Body of pancreas (tissue), 4 donors: ENCODE data around the gene MBD2. TPM values are rescaled to one million over a fixed set of nuclear protein-coding genes. Genes with fewer than 3 reads are reported as not detected.

Source experiments
- ATAC-seq: fragments of 150-250 bp; one replicate; pipeline ENCODE4 v1.9.1; 2016
- DNase-seq, 4 donors: peaks; one replicate each; pipeline ENCODE4 v3.0.0-alpha.2; 2019
- H3K27ac ChIP-seq, 4 donors: fragments of 200-600 bp; sonication (generic); 1 replicate in 3 of 4; 2 replicates in 1 of 4; pipeline versions ENCODE4 v1.5.1 to v1.6.1; 2016 to 2019; ENCODE audit warnings: mild to moderate bottlenecking in 1 of 4, mixed read lengths in 1 of 4, moderate library complexity in 1 of 4
- H3K27me3 ChIP-seq, 2 donors: fragments of 200-600 bp; sonication (generic); one replicate each; pipeline ENCODE4 v1.6.0; 2016; ENCODE audit warnings: mild to moderate bottlenecking in 1 of 2
- H3K36me3 ChIP-seq, 2 donors: fragments of 200-600 bp; sonication (generic); replicated peaks in 1 of 2; 2 replicates each; pipeline ENCODE4 v1.5.1; 2016; ENCODE audit warnings: low read depth in 2 of 2; ENCODE audit not compliant: insufficient read depth in 1 of 2
- H3K4me1 ChIP-seq: fragments of 200-600 bp; sonication (generic); one replicate; pipeline ENCODE4 v1.6.0; 2016
- H3K4me3 ChIP-seq, 2 donors: fragments of 200-600 bp; sonication (generic); 1 replicate in 1 of 2; 2 replicates in 1 of 2; pipeline ENCODE4 v1.5.1; 2016 to 2019
- H3K9me3 ChIP-seq, 3 donors: fragments of 200-600 bp; sonication (generic); 1 replicate in 2 of 3; 2 replicates in 1 of 3; pipeline ENCODE4 v1.5.1; 2016
- POLR2A ChIP-seq, 3 donors: fragments of 450-650 bp; IDR thresholded peaks; one replicate each; pipeline ENCODE4 v1.6.1; 2016; ENCODE audit warnings: antibody characterized with exemption in 3 of 3, mild to moderate bottlenecking in 2 of 3
- WGBS, 2 donors: methylation state at CpG; one replicate each; pipeline ENCODE4 v1.1.5; 2017; 5-methylcytosine and 5-hydroxymethylcytosine counted together
- intact Hi-C: fragments of 100-400 bp; cut with DNase I; formaldehyde crosslinking; loops from one replicate; pipeline ENCODE4 v1.15.1; 2023
- total RNA-seq, 2 donors: library from RNA; depleted of rRNA; stranded (reverse); fragments of >200 nt; gene quantifications; one replicate each; pipeline ENCODE4 v1.1.0, GENCODE V29; 2016
- TF ChIP-seq, protein P1 (sequence below), 7 experiments: fragments of 450-650 bp in 4 of 7; fragments of 200-600 bp in 3 of 7; sonication (generic) in 3 of 7; IDR thresholded peaks; one replicate each; pipeline ENCODE4 v1.5.1; 2016 to 2019; ENCODE audit warnings: antibody characterized with exemption in 7 of 7

The MBD2 gene
- total RNA-seq, 2 donors from 2014 or later = 26.4 to 29.1 TPM

DNA sequence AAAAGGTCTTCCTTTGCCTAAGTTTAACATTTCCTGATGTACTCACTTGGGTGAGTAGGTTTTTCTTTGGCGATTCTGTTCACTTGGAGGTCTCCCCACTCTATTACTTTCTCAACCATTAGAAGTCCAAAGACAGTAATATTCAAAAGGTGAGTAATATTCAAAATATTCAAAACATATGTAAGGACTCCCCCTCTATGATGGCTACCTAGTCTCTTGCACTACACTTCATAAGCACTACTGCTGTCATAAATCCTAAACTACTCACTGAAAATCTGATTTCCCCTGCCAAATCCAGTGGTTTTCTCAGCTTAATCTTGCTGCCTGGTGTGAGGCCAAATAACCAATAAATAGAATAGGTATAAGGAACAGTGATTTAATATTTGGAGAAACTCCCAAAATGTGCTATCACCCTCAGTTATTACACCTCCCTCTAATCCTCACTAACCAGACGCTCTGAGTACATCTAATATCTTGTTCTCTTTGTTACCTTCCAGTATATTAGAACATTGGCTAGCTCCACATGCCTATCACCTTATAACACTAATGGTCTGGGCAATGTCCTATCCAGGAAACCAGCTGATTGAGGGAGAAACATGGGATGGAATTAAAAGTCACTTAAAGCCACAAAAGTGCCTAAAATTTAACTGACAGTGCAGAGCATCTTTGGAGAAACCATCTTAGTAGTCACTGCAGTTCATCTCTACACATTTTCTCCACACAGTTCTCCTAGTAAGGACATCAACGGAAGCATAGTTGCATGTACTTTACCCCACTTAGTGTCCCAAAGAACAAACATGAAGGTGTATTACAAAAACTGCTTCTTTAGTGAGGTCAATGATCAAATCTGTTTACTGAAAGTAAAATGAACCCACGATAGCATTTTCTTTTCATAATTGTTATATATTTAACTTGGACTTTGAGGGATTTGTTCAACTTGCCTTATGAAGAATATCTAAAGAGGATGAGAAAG is 54.8 kb downstream of the MBD2 start:
- Histone ChIP-seq H3K4me1 (no peaks in the 10 kb centered on the region), H3K36me3 (peaks cover 0 to 4% of the 10 kb centered on the region in 2 donors), H3K27me3 (no peaks in the 10 kb centered on the region), H3K27ac (no peak overlapping the region), H3K9me3 (no peaks in the 10 kb centered on the region), H3K4me3 (no peak overlapping the region)
- TF ChIP-seq, protein P1, sequence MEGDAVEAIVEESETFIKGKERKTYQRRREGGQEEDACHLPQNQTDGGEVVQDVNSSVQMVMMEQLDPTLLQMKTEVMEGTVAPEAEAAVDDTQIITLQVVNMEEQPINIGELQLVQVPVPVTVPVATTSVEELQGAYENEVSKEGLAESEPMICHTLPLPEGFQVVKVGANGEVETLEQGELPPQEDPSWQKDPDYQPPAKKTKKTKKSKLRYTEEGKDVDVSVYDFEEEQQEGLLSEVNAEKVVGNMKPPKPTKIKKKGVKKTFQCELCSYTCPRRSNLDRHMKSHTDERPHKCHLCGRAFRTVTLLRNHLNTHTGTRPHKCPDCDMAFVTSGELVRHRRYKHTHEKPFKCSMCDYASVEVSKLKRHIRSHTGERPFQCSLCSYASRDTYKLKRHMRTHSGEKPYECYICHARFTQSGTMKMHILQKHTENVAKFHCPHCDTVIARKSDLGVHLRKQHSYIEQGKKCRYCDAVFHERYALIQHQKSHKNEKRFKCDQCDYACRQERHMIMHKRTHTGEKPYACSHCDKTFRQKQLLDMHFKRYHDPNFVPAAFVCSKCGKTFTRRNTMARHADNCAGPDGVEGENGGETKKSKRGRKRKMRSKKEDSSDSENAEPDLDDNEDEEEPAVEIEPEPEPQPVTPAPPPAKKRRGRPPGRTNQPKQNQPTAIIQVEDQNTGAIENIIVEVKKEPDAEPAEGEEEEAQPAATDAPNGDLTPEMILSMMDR (IDR thresholded peaks at IDR 0.05) = no peak
- TF ChIP-seq POLR2A (IDR thresholded peaks at IDR 0.05) = no peak
- intact Hi-C loops = no loop called here
- DNase-seq (no peak), ATAC-seq (no peak)
- 88 to 89% methylated on average over 4 of the region's 4 CpGs for WGBS, 2 donors

- Histone ChIP-seq H3K4me3 (no peak overlapping the region), H3K27ac (no peak overlapping the region), H3K27me3 (no peaks in the 10 kb centered on the region), H3K4me1 (no peaks in the 10 kb centered on the region), H3K36me3 (peaks cover 0 to 19% of the 10 kb centered on the region in 2 donors), H3K9me3 (no peaks in the 10 kb centered on the region)
- no peak for DNase-seq
- intact Hi-C loops = no loop called here
- 94 to 96% methylated on average over 1 of the region's 1 CpG for WGBS, 2 donors
- TF ChIP-seq, protein P1 (IDR thresholded peaks at IDR 0.05) = no peak
- no peak for TF ChIP-seq POLR2A (IDR thresholded peaks at IDR 0.05)
- ATAC-seq = no peak
Measured at GRCh38 chr18:54165450-54165849, 59.0 kb downstream of the MBD2 start.

DNA sequence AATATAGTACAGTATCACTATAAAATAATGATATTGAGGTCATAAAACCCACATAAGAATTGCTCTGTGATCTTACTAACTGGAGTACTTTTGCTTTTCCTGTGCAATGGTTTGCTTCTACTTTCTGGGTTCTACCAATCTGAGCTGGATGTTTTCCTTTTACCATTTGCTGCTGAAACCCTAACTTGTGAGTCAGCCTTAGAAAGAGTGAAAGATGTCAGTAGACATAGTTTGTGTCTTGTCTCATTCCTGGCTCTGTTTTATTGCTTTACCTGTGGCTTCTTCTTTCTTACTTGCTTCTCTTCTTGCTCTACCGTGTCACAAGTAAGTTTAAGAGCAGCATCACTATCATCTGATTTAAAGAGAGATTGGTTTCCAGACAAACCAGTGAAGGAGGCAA is 61.0 kb downstream of the MBD2 start:
- peaks cover 0 to 32% of the 10 kb centered on the region in 2 donors for H3K36me3 ChIP-seq
- WGBS, 2 donors = 89 to 94% methylated on average over 1 of the region's 1 CpG

DNA sequence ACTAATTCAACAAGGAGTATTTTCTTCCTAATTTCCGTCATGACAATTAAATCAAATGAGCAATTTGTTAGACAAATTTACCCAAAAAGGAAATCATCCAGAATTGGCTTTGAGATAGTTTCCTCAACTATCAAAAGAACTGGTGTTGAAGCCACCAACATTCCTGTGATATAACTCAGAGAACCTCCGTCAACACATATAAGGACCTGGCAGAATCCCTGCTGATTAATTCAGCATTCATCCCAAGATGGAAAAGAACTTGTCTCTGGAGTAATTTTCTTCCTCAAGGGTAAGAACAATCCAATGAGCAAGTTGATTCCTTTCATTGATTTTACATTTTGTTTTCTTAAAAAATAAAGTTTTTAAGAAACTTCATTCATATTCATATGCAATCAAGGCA is 62.0 kb downstream of the MBD2 start:
- DNase-seq (no peak), ATAC-seq (no peak)
- intact Hi-C loops = no loop called here
- no peak for TF ChIP-seq POLR2A (IDR thresholded peaks at IDR 0.05)
- TF ChIP-seq, protein P1 (IDR thresholded peaks at IDR 0.05) = no peak
- 97% methylated on average over 2 of the region's 2 CpGs for WGBS, 2 donors
- H3K36me3 ChIP-seq = peaks cover 0 to 38% of the 10 kb centered on the region in 2 donors
- H3K27me3 ChIP-seq = no peaks in the 10 kb centered on the region
- no peak overlapping the region for H3K4me3 ChIP-seq
- no peaks in the 10 kb centered on the region for H3K9me3 ChIP-seq
- H3K27ac ChIP-seq = no peak overlapping the region
- no peaks in the 10 kb centered on the region for H3K4me1 ChIP-seq

More for the DNA sequence above, 61.0 kb downstream of the MBD2 start:
- no peaks in the 10 kb centered on the region for H3K27me3 ChIP-seq
- intact Hi-C loops = no loop called here
- no peak overlapping the region for H3K4me3 ChIP-seq
- no peaks in the 10 kb centered on the region for H3K4me1 ChIP-seq
- ATAC-seq = no peak
- no peak for DNase-seq
- TF ChIP-seq POLR2A (IDR thresholded peaks at IDR 0.05) = no peak
- TF ChIP-seq, protein P1 (IDR thresholded peaks at IDR 0.05) = no peak
- no peak overlapping the region for H3K27ac ChIP-seq
- H3K9me3 ChIP-seq = no peaks in the 10 kb centered on the region
